ENCODE data around the gene ZSCAN25.
"Not testable (repeated sequence)": the region's sequence is repeated elsewhere in the genome, so short reads cannot be mapped to it uniquely, and the experiment has no call there.

Gene ZSCAN25

DNA sequence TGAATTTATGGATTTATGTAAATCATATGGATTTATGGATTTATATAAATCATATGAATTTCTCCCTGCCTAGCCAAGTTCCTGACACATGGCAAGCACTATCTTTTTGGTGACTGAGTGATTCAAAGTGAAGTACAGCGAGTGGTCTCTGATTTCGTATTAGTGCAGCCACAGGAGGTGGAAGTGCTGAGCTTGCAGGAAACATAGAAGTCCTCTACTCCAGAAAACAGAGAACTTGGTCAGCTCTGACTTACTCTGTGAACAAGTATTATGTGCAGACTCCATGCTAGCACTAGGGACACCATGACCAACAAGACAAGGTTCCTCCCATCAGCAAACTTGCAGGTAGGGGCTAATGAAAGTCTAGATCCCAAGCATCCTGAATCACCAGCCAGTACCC lies 34.5 kb downstream of the ZSCAN25 start:
- DNase-seq, result no peak

DNA sequence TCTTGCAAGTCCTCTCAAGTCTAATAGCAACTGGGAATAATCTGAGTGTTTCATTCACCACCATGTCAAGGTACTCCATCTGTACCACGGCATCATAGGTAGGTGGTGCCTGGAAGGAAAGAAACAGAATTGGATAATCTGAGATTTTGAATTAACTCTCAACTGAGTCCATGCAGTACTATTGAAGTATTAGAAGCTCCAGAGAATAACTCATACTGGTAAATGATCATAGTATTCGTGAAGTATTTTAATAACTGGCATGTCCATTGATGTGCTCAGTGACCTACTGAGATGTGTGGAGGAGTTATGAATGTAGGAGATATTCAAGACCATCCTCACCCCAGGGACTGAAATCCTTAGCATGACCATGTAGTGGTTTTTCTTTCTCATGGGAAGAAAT lies 35.9 kb downstream of the ZSCAN25 start:
- no peak for DNase-seq

DNA sequence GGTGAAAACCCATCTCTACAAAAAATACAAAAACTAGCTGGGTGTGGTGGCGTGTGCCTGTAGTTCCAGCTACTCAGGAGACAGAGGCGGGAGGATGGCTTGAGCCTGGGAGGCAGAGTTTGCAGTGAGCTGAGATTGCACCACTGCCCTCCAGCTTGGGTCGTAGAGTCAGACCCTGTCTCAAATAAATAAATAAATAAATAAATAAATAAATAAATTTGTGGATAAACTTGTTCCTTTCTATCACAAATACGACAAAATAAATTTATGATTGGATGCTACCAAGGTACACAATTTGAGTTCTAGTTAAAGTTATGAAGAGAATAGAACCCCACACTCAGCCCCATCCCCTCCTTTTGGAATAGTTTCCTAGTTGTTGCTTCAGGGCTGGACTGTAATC lies 36.5 kb downstream of the ZSCAN25 start:
- not testable (repeated sequence) for DNase-seq

DNA sequence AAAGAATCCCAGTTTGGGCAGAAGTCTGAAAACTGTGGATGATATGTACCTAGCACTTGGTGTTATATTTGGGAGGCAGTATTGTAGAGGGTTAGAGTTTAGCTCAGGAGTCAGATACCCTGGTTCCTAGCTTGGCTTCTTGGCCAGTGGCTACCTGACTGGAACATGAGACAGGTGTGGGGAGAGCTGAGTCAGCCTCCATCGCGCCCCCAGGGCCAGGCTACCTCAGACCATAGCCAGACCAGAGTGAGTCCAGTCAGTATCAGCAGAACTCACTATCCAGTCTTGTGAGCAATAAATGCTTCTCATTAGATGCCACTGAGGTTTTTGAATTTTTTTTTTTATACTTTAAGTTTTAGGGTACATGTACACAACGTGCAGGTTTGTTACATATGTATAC lies 37.0 kb downstream of the ZSCAN25 start:
- DNase-seq, result no peak

DNA sequence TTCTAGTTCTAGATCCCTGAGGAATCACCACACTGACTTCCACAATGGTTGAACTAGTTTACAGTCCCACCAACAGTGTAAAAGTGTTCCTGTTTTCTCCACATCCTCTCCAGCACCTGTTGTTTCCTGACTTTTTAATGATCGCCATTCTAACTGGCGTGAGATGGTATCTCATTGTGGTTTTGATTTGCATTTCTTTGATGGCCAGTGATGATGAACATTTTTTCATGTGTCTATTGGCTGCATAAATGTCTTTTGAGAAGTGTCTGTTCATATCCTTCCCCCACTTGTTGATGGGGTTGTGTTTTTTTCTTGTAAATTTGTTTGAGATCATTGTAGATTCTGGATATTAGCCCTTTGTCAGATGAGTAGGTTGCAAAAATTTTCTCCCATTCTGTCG lies 37.9 kb downstream of the ZSCAN25 start:
- DNase-seq, result not testable (repeated sequence)

DNA sequence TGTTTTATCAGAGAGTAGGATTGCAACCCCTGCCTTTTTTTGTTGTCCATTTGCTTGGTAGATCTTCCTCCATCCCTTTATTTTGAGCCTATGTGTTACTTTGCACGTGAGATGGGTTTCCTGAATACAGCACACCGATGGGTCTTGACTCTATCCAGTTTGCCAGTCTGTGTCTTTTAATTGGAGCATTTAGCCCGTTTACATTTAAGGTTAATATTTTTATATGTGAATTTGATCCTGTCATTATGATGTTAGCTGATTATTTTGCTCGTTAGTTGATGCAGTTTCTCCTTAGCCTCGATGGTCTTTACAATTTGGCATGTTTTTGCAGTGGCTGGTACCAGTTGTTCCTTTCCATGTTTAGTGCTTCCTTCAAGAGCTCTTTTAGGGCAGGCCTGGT lies 41.1 kb downstream of the ZSCAN25 start:
- not testable (repeated sequence) for DNase-seq

DNA sequence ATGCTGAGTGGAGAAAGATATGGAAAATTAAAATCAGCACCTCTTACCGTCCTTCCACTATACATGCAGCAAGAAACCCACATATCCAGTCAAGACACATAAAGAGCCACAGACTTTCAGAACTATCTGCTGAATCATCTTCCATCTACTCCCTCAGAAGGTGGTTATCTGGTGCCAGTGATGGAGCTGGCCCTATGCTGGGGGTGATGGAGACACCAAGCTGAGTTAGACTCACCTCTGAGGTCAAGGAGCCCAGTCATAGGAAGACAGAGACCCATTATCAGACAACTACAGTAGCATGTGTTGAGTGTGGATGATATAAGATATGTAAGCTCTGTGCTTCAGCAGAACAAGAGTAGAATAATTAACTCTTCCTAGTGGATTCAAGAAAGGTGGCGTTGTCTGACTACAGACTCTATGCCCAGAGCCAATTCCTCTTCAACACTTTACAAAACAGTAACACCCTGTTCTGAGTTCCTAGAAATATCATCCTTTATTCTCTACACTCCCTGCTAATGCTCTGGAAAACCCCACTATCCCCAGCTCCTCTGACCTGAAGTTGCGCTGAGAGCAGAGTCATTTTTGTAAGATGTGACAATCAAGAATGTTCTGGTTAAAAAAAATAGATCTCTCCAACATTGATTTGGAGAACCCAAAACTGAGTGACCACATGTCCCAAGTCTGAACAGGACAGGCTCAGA lies 48.7 kb downstream of the ZSCAN25 start:
- DNase-seq, result no peak

DNA sequence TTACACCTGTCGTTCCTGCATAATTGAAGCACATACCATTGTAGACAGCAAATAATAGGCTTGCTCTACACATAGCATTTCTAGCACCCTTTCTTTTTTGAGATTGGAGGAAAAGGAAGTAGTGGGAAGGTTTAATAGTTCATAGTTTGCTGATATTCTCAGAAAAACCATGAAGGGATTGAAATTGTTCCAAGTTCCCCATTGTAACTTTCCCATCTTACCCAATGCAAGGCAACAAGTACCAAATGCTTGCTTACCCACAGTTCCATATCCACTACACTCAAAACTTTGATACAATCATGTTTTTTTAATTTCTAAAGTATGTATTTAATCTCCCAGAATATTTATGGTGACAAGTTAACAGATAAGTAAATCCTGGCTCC lies 49.3 kb downstream of the ZSCAN25 start:
- no peak for DNase-seq

DNA sequence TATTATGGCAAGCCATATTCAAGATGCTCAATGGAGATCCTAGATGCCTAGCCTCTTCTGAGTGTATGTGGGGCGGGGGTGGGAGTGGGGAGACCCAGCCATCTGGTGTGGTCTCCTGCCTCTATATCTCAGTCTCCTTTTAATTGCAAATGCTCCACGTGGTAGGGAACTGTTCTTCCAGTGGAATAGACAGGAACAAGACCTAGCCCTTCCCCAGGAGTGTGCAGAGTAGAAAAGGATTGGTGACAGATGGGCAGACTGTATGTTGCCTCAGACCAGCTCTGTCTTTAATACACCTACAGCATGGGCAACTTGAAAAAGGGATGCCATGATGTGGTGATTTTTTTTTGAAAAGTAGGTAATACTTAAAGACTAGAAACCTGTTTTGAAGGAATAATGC lies 50.4 kb downstream of the ZSCAN25 start:
- DNase-seq, result no peak

DNA sequence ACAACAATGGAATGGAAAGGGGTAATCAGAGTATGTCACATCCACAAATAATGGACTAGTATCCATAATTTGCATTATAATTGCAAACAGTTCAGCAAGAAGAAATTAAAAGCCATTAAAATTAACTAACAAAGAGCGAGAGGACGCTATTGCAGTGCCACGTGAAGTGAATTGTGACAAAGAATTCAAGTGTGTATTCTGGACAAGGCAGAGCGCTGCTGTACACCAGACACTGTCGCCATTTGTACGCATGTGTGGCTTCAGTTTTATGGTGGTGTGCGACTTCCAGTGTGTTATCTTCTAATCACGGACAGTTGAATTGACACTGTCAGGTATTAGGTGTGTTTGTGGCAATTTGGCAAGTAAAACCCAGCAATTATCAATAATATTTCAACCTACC lies 51.8 kb downstream of the ZSCAN25 start:
- no peak for DNase-seq

DNA sequence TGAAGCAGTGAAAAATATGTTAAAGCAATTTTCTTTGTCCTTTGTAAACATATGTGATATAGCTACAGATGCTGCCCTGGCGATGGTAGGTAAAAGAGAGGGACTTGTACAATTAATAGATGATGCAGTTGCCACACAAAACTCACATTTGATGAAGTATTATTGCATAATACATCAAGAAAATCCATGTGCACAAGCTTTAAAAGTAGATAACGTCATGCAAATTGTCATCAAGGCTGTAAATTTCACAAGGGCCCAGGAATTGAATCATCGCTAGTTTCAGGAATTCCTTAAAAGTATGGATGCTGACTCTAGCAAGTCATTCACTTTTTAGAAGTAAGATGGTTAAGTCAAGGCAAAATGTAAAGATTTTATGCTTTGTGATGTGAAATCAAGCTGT lies 53.0 kb downstream of the ZSCAN25 start:
- DNase-seq, result no peak

DNA sequence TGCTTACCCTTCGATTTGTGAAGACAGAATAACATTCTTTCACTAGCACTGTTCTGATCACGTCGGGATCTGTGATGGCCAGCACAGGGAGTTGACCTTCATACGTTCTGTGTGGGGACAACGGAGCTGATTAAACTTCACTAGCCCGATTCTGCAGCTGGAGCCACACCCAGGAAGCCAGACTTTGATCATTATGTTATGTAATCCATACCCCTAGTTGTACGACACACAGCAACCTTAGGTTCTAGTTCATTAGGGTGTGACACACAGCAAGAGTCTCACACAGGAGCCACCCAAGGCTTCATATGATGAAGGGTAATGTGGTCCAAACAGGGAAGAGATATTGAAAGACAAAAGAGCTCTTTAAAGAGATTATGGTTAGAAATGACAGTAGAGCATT lies 55.8 kb downstream of the ZSCAN25 start:
- no peak for DNase-seq

DNA sequence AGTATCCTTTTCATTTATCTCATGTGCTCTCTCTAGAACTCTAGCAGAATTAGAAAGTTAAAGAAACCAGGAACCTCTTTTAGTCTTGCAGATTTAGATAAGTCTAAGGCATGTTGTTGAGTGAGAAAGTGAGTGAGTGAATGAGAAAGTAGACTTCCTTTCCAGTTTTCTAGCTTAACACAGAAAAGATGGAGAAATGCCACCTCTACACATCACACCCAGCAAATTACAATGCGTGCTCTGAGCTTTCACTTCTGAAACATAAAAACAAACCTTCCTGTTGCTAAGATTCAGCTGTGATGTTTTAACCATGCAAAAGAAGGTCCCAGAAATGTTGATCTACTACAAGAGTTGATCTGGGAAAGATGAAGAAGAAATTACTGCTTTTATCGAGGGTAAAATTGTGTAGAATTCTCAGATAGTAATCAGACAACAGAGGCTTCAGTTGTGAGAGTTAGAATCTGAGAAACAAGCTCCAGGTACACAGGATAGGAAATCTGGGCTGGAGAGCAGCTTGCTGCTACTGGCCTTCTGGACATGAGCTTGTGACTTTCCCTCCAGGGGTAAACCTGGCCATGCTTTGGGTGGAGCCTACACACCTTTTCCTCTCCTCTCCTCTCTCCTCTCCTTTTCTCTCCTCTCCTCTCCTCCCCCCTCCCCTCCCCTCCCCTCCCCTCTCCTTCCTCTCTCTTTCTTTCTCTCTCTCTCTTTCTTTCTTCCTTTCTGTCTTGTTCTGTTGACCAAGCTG lies 58.4 kb downstream of the ZSCAN25 start:
- DNase-seq, result no peak

DNA sequence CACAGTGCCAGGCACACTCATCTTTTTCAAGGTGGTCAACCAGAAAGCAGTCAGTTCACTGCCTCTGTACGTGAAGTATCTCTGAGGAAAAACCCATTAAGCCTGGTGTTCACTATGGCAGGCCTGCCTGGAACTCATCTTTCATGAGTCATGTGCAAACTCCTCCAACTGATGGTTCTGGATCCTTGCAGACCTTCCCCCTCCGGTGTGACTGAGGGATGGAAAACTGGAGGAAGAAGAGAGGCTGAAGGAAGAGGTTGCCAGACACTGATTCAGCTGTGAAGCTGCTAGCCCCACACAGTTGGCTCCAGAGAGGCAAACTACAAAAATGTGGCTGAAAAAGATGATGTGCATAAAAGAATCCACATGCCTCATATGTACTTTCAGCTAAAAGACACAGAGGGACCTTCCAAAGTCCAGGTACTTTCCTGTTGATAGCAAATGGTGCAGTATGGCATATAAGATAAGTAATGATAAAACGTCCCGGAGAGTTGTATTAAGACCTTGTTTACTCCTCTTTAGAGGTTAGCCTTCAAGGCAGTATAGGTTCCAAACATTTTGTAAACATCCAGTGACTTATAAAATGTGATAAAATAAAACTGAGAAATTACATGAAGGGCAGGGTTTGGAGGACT lies 60.4 kb downstream of the ZSCAN25 start:
- no peak for DNase-seq

DNA sequence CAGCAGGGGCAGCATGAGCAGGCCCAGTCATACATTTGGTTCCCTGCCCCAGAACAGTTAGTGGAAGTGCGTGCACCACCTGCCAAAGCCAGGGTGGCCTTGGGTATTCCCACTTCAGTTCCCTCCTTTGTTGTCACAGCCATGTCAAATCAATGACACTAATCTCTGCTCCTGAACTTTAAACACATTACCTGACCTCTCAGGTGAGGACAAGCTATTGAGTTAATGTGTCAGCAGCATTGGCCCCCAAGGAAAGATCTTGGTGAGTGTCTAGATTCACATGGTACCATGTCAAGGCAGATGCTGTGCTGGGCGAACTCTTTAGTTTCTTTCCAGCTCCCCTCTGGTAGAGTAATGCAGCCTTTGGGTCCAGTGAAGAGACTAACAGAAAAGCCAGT lies 60.9 kb downstream of the ZSCAN25 start:
- DNase-seq, result no peak

DNA sequence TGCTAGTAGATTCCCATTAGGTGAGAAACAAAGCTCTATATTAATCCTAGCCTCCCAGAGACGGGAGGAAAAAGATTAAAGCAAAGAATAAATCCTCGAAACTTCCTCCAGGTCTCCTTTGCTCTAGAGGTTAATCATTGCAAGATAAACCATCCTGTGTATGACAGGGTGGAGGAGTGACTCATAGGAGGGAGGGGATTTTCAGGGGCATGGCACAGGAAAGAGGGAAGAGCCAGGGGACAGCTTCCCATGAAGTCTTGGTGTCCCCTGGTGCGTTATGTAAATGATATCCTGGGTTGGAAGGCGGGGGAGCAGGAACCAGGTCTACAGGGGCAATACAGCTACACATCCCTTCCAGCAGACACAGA lies 62.3 kb downstream of the ZSCAN25 start:
- DNase-seq, result no peak

DNA sequence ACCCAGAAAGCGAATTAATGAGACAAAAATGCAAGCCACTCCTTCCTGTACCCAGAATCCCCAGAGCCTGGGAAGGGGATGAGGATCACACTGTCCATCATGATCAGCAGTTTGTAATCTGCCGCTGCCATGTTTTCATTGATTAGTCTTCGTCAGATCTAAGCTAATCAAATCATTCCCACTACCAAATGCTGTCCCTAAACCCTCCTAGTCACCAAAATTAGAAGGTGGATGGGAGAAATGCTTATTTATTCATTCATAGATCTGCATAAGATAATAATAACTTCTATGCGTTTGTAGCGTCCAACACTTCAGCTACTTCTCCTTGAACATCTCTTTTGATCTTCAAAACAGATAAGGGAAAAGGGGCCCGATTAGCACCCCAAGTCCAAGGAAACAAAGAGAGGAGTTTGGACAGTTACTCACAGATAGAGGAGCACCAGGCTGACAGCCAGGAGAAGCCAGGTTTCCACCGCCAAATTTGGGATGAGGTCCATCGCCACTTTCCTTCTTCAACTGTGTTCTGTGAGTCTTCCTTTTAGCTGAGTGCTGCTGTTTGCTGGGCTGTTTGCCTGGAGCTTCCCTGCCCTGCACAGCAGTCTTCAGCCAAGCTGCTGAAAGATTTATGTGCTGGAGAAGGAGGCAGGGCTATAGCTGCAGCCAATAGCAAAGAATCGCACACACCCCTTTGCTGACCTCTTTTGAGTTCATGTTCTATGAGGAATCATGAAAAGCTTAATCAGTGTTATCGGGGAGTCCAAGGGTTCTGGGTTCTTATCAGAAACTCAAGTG lies 62.9 kb downstream of the ZSCAN25 start, which contains the start of gene CYP3A5:
Gene CYP3A5, minus strand, starts transcription at position 597 of the 792 bp plus-strand sequence. Its CDS starts 100 bp downstream, at position 497.
- DNase-seq, result no peak
